Left ventricle myocardium superior (tissue), 1 donor: ENCODE measurements around the gene ERN1. TPM values are rescaled to one million over a fixed set of nuclear protein-coding genes. Genes with fewer than 3 reads are reported as not detected.

Experiments used
- ATAC-seq: fragments of 200-7000 bp; cut with Tn5 transposase; one replicate; pipeline ENCODE4 v1.9.1; 2020; ENCODE audit warnings: mild to moderate bottlenecking, moderate library complexity
- DNase-seq: peaks from one replicate; pipeline ENCODE4 v3.0.0-alpha.2; 2020
- intact Hi-C: fragments of 100-400 bp; cut with micrococcal nuclease; formaldehyde crosslinking; loops from one replicate; pipeline ENCODE4 v1.11.0; 2022
- total RNA-seq: library from RNA; stranded (reverse); fragmentation: NEBNext Ultra II Directional; extraction: Animal tissue kit (Norgen Biotek cat#: 25700); gene quantifications from one replicate; pipeline ENCODE4 v1.2.1, GENCODE V29; 2021
- donor health status: DM: no; HTN: yes; CAD: no; lungs with severe emphysema.

The ERN1 gene
- total RNA-seq, 1 donor from 2014 or later, result 9.0 TPM

DNA sequence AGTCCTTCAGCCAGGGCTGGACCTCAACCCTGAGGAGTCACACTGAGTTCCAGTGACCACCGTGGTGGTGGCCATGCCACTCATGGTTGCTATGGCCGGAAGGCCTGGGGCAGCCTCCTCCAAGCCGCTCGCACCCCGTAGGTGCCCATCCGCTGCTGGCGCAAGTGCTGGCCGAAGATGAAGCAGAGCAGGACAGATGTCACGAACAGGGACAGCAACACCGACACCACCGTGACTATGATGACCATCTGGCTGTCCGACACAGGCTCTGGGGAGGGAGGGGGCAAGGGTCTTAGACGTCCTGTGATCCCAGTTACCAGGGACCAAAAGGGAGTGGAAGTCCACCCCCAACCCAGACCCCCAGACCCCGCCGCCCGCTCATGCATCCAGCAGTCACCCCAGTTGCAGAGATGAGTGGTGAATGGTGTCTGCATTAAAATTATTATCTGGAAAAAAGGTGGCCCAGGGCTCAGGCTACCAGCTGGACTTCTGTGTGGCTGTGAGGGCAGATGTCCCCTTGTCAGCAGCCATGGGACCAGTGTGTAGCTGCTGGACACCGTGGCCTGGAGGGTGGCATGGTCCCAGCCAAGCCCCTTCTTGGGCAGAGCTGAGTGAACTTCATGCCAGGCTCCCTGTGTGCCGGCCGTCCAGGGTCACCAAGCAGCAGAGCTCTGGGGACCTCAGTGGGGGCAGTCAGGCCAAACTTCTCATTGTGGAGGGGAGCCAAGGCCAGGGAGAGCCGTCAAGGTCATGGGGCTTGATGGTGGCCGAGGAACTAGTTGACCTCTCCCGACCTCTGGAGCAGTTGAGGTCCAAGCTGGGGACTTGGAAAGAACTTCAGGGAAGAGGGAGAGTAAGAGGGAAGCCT is 127.1 kb downstream of the ERN1 start:
- ATAC-seq, result no peak
- DNase-seq, result no peak

GRCh38 chr17:64001763-64002529 is 128.0 kb downstream of the ERN1 start:
- intact Hi-C loops, result no loop called here
- ATAC-seq (peak; percentile 50), DNase-seq (peak; percentile 55)

More for the DNA sequence above, 127.1 kb downstream of the ERN1 start:
- intact Hi-C loops, result no loop called here

DNA sequence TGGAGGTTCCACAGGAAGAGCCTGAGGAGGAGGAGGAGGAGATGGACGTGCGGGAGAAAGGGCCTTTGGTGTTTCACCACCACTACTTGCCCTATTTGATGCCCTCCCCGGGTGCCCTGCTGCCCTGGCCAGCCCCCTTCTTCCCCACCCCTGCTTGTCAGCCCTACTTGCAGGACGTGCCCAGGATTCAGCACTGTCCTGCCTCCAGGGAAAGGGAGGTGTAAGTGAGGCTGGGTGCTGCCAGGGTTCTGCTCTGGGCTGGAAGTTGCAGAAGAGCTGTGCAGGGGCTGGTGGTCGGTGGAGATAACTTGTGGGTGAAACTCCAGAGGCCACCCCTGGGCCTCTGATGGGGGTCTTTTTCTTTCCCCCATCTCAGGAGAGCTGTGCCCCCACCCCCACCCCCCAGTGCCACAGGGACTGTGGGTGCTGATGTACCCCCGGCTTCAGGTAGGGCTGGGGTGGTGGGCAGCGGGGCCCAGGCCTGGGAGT is 128.8 kb downstream of the ERN1 start:
- intact Hi-C loops, result no loop called here
- DNase-seq (no peak), ATAC-seq (no peak)

GRCh38 chr17:63999680-64000531 is 130.0 kb downstream of the ERN1 start:
- no peak for DNase-seq
- ATAC-seq, result no peak
- intact Hi-C loops, result no loop called here

- no peak for ATAC-seq
- intact Hi-C loops, result no loop called here
- no peak for DNase-seq
Observed at GRCh38 chr17:63998721-63999679, 130.9 kb downstream of the ERN1 start.

DNA sequence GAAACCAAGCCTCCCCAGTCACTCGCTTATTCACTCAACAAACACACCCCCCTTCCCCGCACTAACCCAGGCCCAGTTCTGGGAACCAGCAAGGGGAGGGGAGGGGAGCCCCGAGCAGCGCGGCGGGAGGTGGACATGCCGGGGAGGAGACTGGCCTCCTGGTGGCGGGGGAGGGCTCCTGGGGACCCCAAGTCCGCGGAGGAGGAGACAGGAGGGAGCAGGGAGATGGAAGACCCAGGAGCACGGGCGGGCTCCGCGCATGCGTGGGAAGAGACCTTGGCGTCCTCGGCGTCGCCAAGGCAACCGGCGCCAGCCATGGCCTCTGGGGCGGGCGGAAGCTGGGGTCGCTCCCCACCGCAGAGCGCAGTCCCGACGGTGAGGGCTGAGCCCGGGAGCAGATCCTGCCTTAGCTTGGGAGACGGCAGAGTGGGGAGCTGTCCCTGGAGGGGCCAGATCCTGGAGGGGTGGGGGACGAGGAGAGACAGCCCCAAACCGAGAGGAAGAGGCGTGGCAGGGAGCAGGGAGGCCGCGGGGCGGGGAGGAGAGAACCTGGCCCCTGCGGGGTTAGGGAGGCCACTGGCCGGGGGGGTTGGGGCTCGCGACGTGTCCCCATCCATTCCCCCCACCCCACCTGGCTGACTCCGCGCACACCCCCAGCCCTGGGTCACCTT is 131.8 kb downstream of the ERN1 start, which contains the start of gene PRR29:
TSS of gene PRR29 (plus strand) at position 302 of the 671 bp plus-strand sequence. CDS start at position 316, 14 bp downstream.
- peak; percentile 62 for ATAC-seq
- peak; percentile 85 for DNase-seq
- intact Hi-C loops, result no loop called here

- intact Hi-C loops, result no loop called here
- no peak for DNase-seq
- ATAC-seq, result peak; percentile 5
Observed at GRCh38 chr17:63997341-63998048, 132.4 kb downstream of the ERN1 start.

GRCh38 chr17:63996430-63997182 is 133.3 kb downstream of the ERN1 start:
- DNase-seq (no peak), ATAC-seq (no peak)
- intact Hi-C loops, result no loop called here

DNA sequence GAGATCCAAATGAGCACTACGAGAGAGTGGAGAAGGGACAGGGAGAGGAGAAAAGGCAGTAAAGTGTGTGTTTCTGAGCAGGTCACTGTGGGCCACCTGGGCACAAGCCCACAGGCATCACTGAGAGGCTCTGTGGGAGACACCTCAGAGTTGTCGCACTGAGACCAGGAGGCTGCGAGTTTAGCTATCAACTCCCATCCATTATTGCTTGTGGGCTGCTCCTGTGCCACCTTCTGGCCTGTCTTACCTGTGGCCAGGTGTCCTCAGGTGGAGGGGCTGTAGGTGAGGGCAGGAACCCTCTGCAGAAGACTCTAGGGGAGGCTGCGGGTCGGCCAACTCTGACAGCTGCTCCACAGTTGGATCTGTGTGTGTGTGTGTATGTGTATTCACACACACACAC is 134.3 kb downstream of the ERN1 start:
- ATAC-seq (no peak), DNase-seq (no peak)
- intact Hi-C loops, result no loop called here

GRCh38 chr17:63993368-63993985 is 136.5 kb downstream of the ERN1 start:
- DNase-seq (no peak), ATAC-seq (no peak)
- intact Hi-C loops, result no loop called here

DNA sequence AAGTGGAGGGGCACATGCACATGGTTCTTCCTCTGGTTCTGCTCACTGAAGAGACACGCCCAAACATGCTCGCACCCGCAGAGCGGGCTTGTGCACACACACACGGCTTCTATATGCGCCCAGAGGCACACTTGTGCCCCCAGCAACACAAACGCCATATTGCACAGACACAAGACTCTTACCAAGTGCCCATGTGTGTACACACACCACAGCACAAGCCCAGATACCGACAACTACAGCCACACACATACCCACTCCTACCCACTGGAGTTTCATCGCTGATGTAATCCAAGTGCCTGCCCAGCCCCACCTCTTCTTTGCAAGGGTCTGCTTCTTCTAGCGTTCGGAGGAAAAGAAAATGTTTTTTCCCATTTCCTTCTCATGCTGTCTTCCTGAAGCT is 138.3 kb downstream of the ERN1 start:
- DNase-seq (no peak), ATAC-seq (no peak)
- intact Hi-C loops, result no loop called here

DNA sequence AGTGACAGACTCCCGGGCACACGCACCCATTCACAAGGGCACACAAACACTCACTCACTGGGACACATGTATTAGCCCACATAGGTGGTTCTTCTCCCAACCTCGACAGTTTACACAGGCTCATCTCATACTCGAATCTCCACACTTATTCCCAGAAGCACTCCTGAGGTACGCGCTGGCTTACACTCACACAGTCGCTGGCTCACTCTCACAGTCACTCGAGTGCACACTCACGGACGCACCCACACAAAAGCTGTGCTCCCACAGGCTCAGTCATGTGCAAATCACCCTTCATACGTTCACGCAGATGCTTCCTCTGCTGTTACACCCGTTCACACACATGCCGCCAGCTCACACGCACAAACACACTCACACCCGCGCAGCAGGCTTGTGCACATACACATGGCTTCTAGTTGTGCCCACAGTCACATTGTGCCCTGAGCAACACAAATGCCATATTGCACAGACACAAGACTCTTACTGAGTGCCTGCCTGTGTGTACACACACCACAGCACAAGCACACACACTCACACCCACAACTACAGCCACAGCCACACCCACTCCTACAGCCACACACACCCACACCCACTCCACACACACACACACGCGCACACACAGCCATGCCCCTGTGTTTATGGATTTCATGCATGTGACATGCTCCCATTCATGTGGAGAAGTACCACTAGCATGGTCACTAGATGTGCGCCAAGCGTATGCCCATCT is 140.2 kb downstream of the ERN1 start:
- intact Hi-C loops, result no loop called here
- ATAC-seq, result no peak
- DNase-seq, result no peak
